HG03521 (cell line): Measurements from ENCODE around the gene SCN8A.
"Not testable (repeated sequence)": the region's sequence is repeated elsewhere in the genome, so short reads cannot be mapped to it uniquely, and the experiment has no call there.

Source experiments
- ATAC-seq: cut with Tn5 transposase; IDR thresholded peaks from one replicate; pipeline ENCODE4 v1.9.1; 2021; ENCODE audit warnings: mild to moderate bottlenecking, moderate library complexity; ENCODE audit not compliant: unreplicated experiment

The SCN8A gene

GRCh38 chr12:51621156-51621922, 30.3 kb downstream of the SCN8A start:
- no peak for ATAC-seq

- ATAC-seq = no peak
Observed at GRCh38 chr12:51622564-51622963, 31.5 kb downstream of the SCN8A start.

GRCh38 chr12:51625370-51625769, 34.3 kb downstream of the SCN8A start:
- no peak for ATAC-seq

GRCh38 chr12:51626115-51626514, 35.1 kb downstream of the SCN8A start:
- ATAC-seq = no peak

GRCh38 chr12:51626629-51627028, 35.6 kb downstream of the SCN8A start:
- no peak for ATAC-seq

GRCh38 chr12:51630256-51630880, 39.3 kb downstream of the SCN8A start:
- no peak for ATAC-seq

GRCh38 chr12:51630986-51631385, 40.0 kb downstream of the SCN8A start:
- no peak for ATAC-seq

- ATAC-seq = no peak
Observed at GRCh38 chr12:51631591-51631990, 40.6 kb downstream of the SCN8A start.

GRCh38 chr12:51632623-51633022, 41.6 kb downstream of the SCN8A start:
- no peak for ATAC-seq

- no peak for ATAC-seq
Observed at GRCh38 chr12:51635346-51635745, 44.3 kb downstream of the SCN8A start.

GRCh38 chr12:51636581-51636980, 45.5 kb downstream of the SCN8A start:
- no peak for ATAC-seq

- ATAC-seq = no peak
Observed at GRCh38 chr12:51636986-51637385, 46.0 kb downstream of the SCN8A start.

GRCh38 chr12:51639361-51639760, 48.3 kb downstream of the SCN8A start:
- ATAC-seq = no peak

- ATAC-seq = no peak
Observed at GRCh38 chr12:51642286-51642685, 51.3 kb downstream of the SCN8A start.

GRCh38 chr12:51643951-51644350, 52.9 kb downstream of the SCN8A start:
- ATAC-seq = no peak

GRCh38 chr12:51644691-51645090, 53.7 kb downstream of the SCN8A start:
- not testable (repeated sequence) for ATAC-seq

GRCh38 chr12:51645961-51646360, 54.9 kb downstream of the SCN8A start:
- ATAC-seq = no peak

- no peak for ATAC-seq
Observed at GRCh38 chr12:51647647-51648046, 56.6 kb downstream of the SCN8A start.

- no peak for ATAC-seq
Observed at GRCh38 chr12:51653431-51653830, 62.4 kb downstream of the SCN8A start.

GRCh38 chr12:51661199-51661598, 70.2 kb downstream of the SCN8A start:
- no peak for ATAC-seq

GRCh38 chr12:51661836-51662235, 70.8 kb downstream of the SCN8A start:
- no peak for ATAC-seq

GRCh38 chr12:51662728-51663154, 71.7 kb downstream of the SCN8A start:
- no peak for ATAC-seq

GRCh38 chr12:51663390-51663789, 72.4 kb downstream of the SCN8A start:
- ATAC-seq = no peak
